H1 (cell line): Measurements from ENCODE around the gene PLEKHB1. TPM values are rescaled to one million over a fixed set of nuclear protein-coding genes. Genes with fewer than 3 reads are reported as not detected.

ENCODE experiments used
- BACH1 ChIP-seq: IDR thresholded peaks from 2 replicates; pipeline ENCODE4 v1.6.1; 2012; ENCODE audit warnings: low read length, improper control_type of control experiment
- FOSL1 ChIP-seq: IDR thresholded peaks from 2 replicates; pipeline ENCODE4 v1.6.1; 2011; ENCODE audit warnings: mild to moderate bottlenecking, low read depth, low read length, moderate library complexity; ENCODE audit not compliant: insufficient read depth
- HDAC2 ChIP-seq, 2 experiments: fragments of 300-600 bp in 1 of 2; sonication (generic) in 1 of 2; IDR thresholded peaks; 2 replicates each; pipeline ENCODE4 v1.6.1; 2011 to 2012; ENCODE audit warnings: low read depth in 2 of 2, low read length in 2 of 2, mild to moderate bottlenecking in 2 of 2, moderate library complexity in 2 of 2, borderline replicate concordance in 1 of 2, inconsistent platforms in 1 of 2
- KDM1A ChIP-seq: fragments of 200-600, 300-600 bp; sonication (generic); IDR thresholded peaks from 2 replicates; pipeline ENCODE4 v1.7.1; 2016; ENCODE audit warnings: mild to moderate bottlenecking, low read length, borderline replicate concordance
- MAFK ChIP-seq: IDR thresholded peaks from 2 replicates; pipeline ENCODE4 v1.6.1; 2012; ENCODE audit warnings: low read depth, mild to moderate bottlenecking, improper control_type of control experiment, low read length
- RXRA ChIP-seq: IDR thresholded peaks from 2 replicates; pipeline ENCODE4 v1.6.1; 2011; ENCODE audit warnings: low read depth, mild to moderate bottlenecking, low read length, moderate library complexity; ENCODE audit not compliant: insufficient read depth
- SIX5 ChIP-seq: IDR thresholded peaks from 2 replicates; pipeline ENCODE4 v1.6.1; 2011; ENCODE audit warnings: mild to moderate bottlenecking, low read depth, low read length
- SRF ChIP-seq: IDR thresholded peaks from 2 replicates; pipeline ENCODE4 v1.6.1; 2011; ENCODE audit warnings: mild to moderate bottlenecking, low read depth, low read length, moderate library complexity
- TAF7 ChIP-seq: optimal IDR thresholded peaks from 2 replicates; pipeline ENCODE3; 2011; ENCODE audit warnings: low read depth, mild to moderate bottlenecking, inconsistent platforms, low read length, moderate library complexity, borderline replicate concordance
- TEAD4 ChIP-seq: IDR thresholded peaks from 2 replicates; pipeline ENCODE4 v1.6.1; 2012; ENCODE audit warnings: low read depth, low read length, inconsistent platforms, mixed read lengths
- polyA plus RNA-seq, 7 experiments: library from polyadenylated mRNA; depleted of rRNA in 3 of 7; stranded (reverse) in 5 of 7; unstranded in 2 of 7; fragments of >200 nt in 5 of 7; fragments of 200-250 nt in 2 of 7; gene quantifications; 1 replicate in 5 of 7; 2 replicates in 1 of 7; 4 replicates in 1 of 7; pipeline versions ENCODE4 v1.2.1 to v1.2.3, GENCODE V29; 2011 to 2013; ENCODE audit warnings: missing spikeins in 2 of 7, mixed read lengths in 2 of 7
- total RNA-seq: library from RNA; stranded (reverse); fragmentation: NEBNext Ultra II Directional; extraction: Animal tissue kit (Norgen Biotek cat#: 25700); gene quantifications from 2 replicates; pipeline ENCODE4 v1.2.1, GENCODE V29; 2021
- TF ChIP-seq, protein P1 (sequence below): fragments of 300-600 bp; sonication (generic); IDR thresholded peaks from 2 replicates; pipeline ENCODE4 v1.7.1; 2012; ENCODE audit warnings: low read length, moderate library complexity, mild to moderate bottlenecking, inconsistent platforms; ENCODE audit not compliant: insufficient replicate concordance

Gene PLEKHB1
- total and polyA plus RNA-seq, 2 of the 8 experiments (the other 6 are each of a cell fraction or from before 2014, with no cell fraction given), result 14.8 to 24.5 TPM

DNA sequence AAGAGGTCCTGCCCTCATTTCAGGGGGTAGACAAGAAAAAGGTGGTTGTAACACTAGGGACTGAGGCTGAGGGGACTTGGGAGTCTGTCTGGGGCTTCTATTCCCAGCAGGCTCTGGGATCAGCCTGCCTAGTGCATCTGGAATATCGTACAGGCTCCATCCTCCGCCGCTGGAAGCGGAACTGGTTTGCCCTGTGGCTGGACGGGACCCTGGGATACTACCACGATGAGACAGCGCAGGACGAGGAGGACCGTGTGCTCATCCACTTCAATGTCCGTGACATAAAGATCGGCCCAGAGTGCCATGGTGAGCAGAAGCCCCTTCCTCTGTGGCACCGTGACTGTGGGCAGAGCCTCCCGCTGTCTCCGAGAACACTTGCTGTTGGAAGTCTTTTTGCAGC, 4.0 kb downstream of the PLEKHB1 start (continued):
- TF ChIP-seq, protein P1, sequence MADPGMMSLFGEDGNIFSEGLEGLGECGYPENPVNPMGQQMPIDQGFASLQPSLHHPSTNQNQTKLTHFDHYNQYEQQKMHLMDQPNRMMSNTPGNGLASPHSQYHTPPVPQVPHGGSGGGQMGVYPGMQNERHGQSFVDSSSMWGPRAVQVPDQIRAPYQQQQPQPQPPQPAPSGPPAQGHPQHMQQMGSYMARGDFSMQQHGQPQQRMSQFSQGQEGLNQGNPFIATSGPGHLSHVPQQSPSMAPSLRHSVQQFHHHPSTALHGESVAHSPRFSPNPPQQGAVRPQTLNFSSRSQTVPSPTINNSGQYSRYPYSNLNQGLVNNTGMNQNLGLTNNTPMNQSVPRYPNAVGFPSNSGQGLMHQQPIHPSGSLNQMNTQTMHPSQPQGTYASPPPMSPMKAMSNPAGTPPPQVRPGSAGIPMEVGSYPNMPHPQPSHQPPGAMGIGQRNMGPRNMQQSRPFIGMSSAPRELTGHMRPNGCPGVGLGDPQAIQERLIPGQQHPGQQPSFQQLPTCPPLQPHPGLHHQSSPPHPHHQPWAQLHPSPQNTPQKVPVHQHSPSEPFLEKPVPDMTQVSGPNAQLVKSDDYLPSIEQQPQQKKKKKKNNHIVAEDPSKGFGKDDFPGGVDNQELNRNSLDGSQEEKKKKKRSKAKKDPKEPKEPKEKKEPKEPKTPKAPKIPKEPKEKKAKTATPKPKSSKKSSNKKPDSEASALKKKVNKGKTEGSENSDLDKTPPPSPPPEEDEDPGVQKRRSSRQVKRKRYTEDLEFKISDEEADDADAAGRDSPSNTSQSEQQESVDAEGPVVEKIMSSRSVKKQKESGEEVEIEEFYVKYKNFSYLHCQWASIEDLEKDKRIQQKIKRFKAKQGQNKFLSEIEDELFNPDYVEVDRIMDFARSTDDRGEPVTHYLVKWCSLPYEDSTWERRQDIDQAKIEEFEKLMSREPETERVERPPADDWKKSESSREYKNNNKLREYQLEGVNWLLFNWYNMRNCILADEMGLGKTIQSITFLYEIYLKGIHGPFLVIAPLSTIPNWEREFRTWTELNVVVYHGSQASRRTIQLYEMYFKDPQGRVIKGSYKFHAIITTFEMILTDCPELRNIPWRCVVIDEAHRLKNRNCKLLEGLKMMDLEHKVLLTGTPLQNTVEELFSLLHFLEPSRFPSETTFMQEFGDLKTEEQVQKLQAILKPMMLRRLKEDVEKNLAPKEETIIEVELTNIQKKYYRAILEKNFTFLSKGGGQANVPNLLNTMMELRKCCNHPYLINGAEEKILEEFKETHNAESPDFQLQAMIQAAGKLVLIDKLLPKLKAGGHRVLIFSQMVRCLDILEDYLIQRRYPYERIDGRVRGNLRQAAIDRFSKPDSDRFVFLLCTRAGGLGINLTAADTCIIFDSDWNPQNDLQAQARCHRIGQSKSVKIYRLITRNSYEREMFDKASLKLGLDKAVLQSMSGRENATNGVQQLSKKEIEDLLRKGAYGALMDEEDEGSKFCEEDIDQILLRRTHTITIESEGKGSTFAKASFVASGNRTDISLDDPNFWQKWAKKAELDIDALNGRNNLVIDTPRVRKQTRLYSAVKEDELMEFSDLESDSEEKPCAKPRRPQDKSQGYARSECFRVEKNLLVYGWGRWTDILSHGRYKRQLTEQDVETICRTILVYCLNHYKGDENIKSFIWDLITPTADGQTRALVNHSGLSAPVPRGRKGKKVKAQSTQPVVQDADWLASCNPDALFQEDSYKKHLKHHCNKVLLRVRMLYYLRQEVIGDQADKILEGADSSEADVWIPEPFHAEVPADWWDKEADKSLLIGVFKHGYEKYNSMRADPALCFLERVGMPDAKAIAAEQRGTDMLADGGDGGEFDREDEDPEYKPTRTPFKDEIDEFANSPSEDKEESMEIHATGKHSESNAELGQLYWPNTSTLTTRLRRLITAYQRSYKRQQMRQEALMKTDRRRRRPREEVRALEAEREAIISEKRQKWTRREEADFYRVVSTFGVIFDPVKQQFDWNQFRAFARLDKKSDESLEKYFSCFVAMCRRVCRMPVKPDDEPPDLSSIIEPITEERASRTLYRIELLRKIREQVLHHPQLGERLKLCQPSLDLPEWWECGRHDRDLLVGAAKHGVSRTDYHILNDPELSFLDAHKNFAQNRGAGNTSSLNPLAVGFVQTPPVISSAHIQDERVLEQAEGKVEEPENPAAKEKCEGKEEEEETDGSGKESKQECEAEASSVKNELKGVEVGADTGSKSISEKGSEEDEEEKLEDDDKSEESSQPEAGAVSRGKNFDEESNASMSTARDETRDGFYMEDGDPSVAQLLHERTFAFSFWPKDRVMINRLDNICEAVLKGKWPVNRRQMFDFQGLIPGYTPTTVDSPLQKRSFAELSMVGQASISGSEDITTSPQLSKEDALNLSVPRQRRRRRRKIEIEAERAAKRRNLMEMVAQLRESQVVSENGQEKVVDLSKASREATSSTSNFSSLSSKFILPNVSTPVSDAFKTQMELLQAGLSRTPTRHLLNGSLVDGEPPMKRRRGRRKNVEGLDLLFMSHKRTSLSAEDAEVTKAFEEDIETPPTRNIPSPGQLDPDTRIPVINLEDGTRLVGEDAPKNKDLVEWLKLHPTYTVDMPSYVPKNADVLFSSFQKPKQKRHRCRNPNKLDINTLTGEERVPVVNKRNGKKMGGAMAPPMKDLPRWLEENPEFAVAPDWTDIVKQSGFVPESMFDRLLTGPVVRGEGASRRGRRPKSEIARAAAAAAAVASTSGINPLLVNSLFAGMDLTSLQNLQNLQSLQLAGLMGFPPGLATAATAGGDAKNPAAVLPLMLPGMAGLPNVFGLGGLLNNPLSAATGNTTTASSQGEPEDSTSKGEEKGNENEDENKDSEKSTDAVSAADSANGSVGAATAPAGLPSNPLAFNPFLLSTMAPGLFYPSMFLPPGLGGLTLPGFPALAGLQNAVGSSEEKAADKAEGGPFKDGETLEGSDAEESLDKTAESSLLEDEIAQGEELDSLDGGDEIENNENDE, result no peak
- TF ChIP-seq FOSL1 (no peak), MAFK (no peak), KDM1A (no peak), TEAD4 (no peak), SIX5 (no peak), SRF (no peak), BACH1 (no peak), TAF7 (no peak), HDAC2 (IDR thresholded peaks at IDR 0.05; ENCODE audit: borderline replicate concordance in 1 of 2, low read depth in 2 of 2, low read length in 2 of 2) (no peak), RXRA (no peak)
